ENCODE results near the gene REM2.

REM2 gene

GRCh38 chr14:22918804-22919600 is 36.0 kb downstream of the REM2 start, which contains the start of gene RBM23:
RBM23 (minus strand) TSS chr14:22919149.
- H3K9ac ChIP-seq (ENCODE audit: insufficient read length), result peak within 1 kb of the TSS; percentile 96
- peaks cover 52% of the 10 kb centered on the region for H3K36me3 ChIP-seq (ENCODE audit: insufficient read depth, low read length)

GRCh38 chr14:22919601-22919921 is 36.5 kb downstream of the REM2 start:
- Histone ChIP-seq H3K9me3 (ENCODE audit: low read depth, low read length) (no peaks in the 10 kb centered on the region), H3K9ac (ENCODE audit: insufficient read length) (no peak overlapping the region), H3K27ac (peak overlapping the region; percentile 63; the same call in 1 of the 2 replicates), H3K4me3 (peak overlapping the region; percentile 71), H3K36me3 (ENCODE audit: insufficient read depth, low read length) (peaks cover 55% of the 10 kb centered on the region)
- DNase-seq (ENCODE audit: low read depth, low spot score), result no peak
- TF ChIP-seq EZH2 (IDR thresholded peaks at IDR 0.05) (no peak), POLR2AphosphoS5 (IDR thresholded peaks at IDR 0.05; ENCODE audit: borderline replicate concordance, low read depth, low read length) (no peak), FOXP2 (optimal IDR thresholded peaks at IDR 0.05; ENCODE audit: control extremely low read depth, extremely low read length, insufficient read depth) (no peak)

More at GRCh38 chr14:22918804-22919600, 36.0 kb downstream of the REM2 start, which contains the start of gene RBM23:
- Histone ChIP-seq H3K4me3 (peak within 1 kb of the TSS; percentile 100), H3K9me3 (ENCODE audit: low read depth, low read length) (no peaks in the 10 kb centered on the region), H3K27ac (peak within 1 kb of the TSS; percentile 98)
- peak; percentile 100 for DNase-seq (ENCODE audit: low read depth, low spot score)
- TF ChIP-seq POLR2AphosphoS5 (IDR thresholded peaks at IDR 0.05; ENCODE audit: borderline replicate concordance, low read depth, low read length) (peak; percentile 76), FOXP2 (optimal IDR thresholded peaks at IDR 0.05; ENCODE audit: control extremely low read depth, extremely low read length, insufficient read depth) (no peak)

DNA sequence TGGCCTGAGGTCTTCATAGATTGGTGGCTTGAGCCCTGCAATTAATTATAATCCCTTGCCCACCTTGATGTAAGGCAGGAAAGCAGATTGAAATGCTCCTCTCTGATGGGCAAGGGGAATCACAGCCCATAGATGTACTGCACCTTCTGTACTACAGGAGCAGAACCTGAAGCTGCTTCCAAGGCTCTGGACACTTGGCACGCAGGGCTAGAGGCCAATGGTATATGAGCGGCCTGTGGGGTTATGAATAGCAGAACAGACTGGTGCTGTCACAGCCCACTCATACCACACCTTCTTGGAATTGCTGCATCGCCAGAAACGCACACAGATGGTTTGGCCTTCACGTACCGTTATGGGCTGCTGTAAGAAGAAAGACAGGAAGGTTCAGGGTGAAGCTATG is 37.7 kb downstream of the REM2 start:
- H3K36me3 ChIP-seq (ENCODE audit: insufficient read depth, low read length), result peaks cover 64% of the 10 kb centered on the region
- no peak overlapping the region for H3K9ac ChIP-seq (ENCODE audit: insufficient read length)
- H3K27ac ChIP-seq, result no peak overlapping the region
- no peak for TF ChIP-seq EZH2 (IDR thresholded peaks at IDR 0.05)
- TF ChIP-seq POLR2AphosphoS5 (IDR thresholded peaks at IDR 0.05; ENCODE audit: borderline replicate concordance, low read depth, low read length), result no peak
- no peaks in the 10 kb centered on the region for H3K9me3 ChIP-seq (ENCODE audit: low read depth, low read length)
- no peak for DNase-seq (ENCODE audit: low read depth, low spot score)
- H3K4me3 ChIP-seq, result no peak overlapping the region

- Histone ChIP-seq H3K9me3 (ENCODE audit: low read depth, low read length) (no peaks in the 10 kb centered on the region), H3K4me3 (no peak overlapping the region), H3K27ac (no peak overlapping the region), H3K36me3 (ENCODE audit: insufficient read depth, low read length) (peaks cover 70% of the 10 kb centered on the region), H3K9ac (ENCODE audit: insufficient read length) (no peak overlapping the region)
- TF ChIP-seq POLR2AphosphoS5 (IDR thresholded peaks at IDR 0.05; ENCODE audit: borderline replicate concordance, low read depth, low read length), result no peak
- TF ChIP-seq EZH2 (IDR thresholded peaks at IDR 0.05), result no peak
- no peak for TF ChIP-seq FOXP2 (optimal IDR thresholded peaks at IDR 0.05; ENCODE audit: control extremely low read depth, extremely low read length, insufficient read depth)
- no peak for DNase-seq (ENCODE audit: low read depth, low spot score)
These were observed 39.3 kb downstream of the REM2 start for GRCh38 chr14:22922294-22922693.

DNA sequence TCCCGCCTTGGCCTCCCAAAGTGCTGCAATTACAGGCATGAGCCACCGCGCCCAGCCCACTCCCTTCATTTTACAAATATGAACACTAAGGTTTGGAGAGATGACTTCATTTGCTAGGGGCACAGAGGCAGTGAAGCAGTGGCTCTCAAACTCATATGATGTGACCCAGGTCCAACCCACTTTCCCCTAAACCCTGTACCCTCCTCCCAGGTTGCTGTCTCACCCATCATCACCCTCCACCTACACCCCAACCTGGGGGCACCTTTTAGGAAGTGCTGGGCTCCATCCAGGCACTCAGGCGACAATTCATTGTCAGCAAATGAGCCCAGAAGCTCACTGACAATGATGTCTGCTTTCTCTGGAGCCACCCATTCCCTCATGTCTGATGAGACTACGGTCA is 40.7 kb downstream of the REM2 start:
- Histone ChIP-seq H3K36me3 (ENCODE audit: insufficient read depth, low read length) (peaks cover 73% of the 10 kb centered on the region), H3K4me3 (no peak overlapping the region), H3K9ac (ENCODE audit: insufficient read length) (no peak overlapping the region), H3K9me3 (ENCODE audit: low read depth, low read length) (no peaks in the 10 kb centered on the region), H3K27ac (no peak overlapping the region)
- TF ChIP-seq POLR2AphosphoS5 (IDR thresholded peaks at IDR 0.05; ENCODE audit: borderline replicate concordance, low read depth, low read length), result no peak
- no peak for TF ChIP-seq EZH2 (IDR thresholded peaks at IDR 0.05)
- TF ChIP-seq FOXP2 (optimal IDR thresholded peaks at IDR 0.05; ENCODE audit: control extremely low read depth, extremely low read length, insufficient read depth), result no peak
- no peak for DNase-seq (ENCODE audit: low read depth, low spot score)

DNA sequence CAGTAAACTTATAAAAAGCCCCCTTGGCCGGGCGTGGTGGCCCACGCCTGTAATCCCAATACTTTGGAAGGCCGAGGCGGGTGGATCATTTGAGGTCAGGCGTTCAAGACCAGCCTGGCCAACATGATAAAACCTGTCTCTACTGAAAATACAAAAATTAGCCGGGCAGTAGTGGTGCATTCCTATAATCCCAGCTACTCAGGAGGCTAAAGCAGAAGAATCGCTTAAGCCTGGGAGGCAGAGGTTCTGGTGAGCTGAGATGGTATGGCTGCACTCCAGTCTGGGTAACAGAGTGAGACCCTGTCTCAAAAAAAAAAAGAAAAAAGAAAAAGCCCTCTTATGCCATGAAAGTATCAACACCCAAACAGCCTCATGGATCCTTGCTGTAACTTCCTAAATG is 42.5 kb downstream of the REM2 start:
- Histone ChIP-seq H3K27ac (no peak overlapping the region), H3K4me3 (no peak overlapping the region), H3K9me3 (ENCODE audit: low read depth, low read length) (no peaks in the 10 kb centered on the region), H3K9ac (ENCODE audit: insufficient read length) (no peak overlapping the region), H3K36me3 (ENCODE audit: insufficient read depth, low read length) (peaks cover 63% of the 10 kb centered on the region)
- no peak for DNase-seq (ENCODE audit: low read depth, low spot score)
- no peak for TF ChIP-seq POLR2AphosphoS5 (IDR thresholded peaks at IDR 0.05; ENCODE audit: borderline replicate concordance, low read depth, low read length)
- TF ChIP-seq FOXP2 (optimal IDR thresholded peaks at IDR 0.05; ENCODE audit: control extremely low read depth, extremely low read length, insufficient read depth), result no peak
- TF ChIP-seq EZH2 (IDR thresholded peaks at IDR 0.05), result no peak

DNA sequence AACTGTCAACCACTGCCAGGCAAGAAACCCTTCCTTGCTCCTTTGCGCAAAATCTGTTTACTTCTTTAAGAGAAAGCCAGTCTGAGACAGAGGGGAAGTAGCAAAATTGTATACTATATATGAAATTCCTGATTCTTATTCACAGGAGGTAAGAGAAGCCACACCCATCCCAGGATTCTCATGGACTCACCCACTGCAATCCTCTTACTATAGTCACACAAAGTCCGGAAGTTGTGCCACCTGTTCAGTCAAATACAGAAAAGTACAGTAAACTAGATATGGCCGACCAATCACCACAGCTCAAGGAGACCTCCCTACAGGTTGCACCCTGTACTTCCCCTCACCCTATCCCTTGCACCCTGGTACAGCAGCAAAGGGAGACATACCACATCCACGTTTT is 43.3 kb downstream of the REM2 start:
- Histone ChIP-seq H3K4me3 (no peak overlapping the region), H3K9ac (ENCODE audit: insufficient read length) (no peak overlapping the region), H3K36me3 (ENCODE audit: insufficient read depth, low read length) (peaks cover 55% of the 10 kb centered on the region), H3K27ac (no peak overlapping the region), H3K9me3 (ENCODE audit: low read depth, low read length) (no peaks in the 10 kb centered on the region)
- no peak for DNase-seq (ENCODE audit: low read depth, low spot score)
- TF ChIP-seq EZH2 (IDR thresholded peaks at IDR 0.05) (no peak), FOXP2 (optimal IDR thresholded peaks at IDR 0.05; ENCODE audit: control extremely low read depth, extremely low read length, insufficient read depth) (no peak), POLR2AphosphoS5 (IDR thresholded peaks at IDR 0.05; ENCODE audit: borderline replicate concordance, low read depth, low read length) (peak; percentile 38; the same call in 1 of the 2 replicates)

- peak overlapping the region; percentile 98 for H3K4me3 ChIP-seq
- peak overlapping the region; percentile 85 for H3K27ac ChIP-seq
These were observed 45.4 kb downstream of the REM2 start for GRCh38 chr14:22928237-22929103.

More at GRCh38 chr14:22928237-22929103, 45.4 kb downstream of the REM2 start:
- DNase-seq (ENCODE audit: low read depth, low spot score), result no peak
- no peaks in the 10 kb centered on the region for H3K9me3 ChIP-seq (ENCODE audit: low read depth, low read length)
- H3K36me3 ChIP-seq (ENCODE audit: insufficient read depth, low read length), result peaks cover 39% of the 10 kb centered on the region
- H3K9ac ChIP-seq (ENCODE audit: insufficient read length), result peak overlapping the region; percentile 98
- TF ChIP-seq EZH2 (IDR thresholded peaks at IDR 0.05), result no peak
- TF ChIP-seq FOXP2 (optimal IDR thresholded peaks at IDR 0.05; ENCODE audit: control extremely low read depth, extremely low read length, insufficient read depth), result no peak
- TF ChIP-seq POLR2AphosphoS5 (IDR thresholded peaks at IDR 0.05; ENCODE audit: borderline replicate concordance, low read depth, low read length), result no peak

Measured in SK-N-MC (cell line).